Prostate gland (tissue), 2 donors: ENCODE measurements around the gene DPP10. TPM values are rescaled to one million over a fixed set of nuclear protein-coding genes. Genes with fewer than 3 reads are reported as not detected.

Source experiments
- DNase-seq: peaks from one replicate; pipeline ENCODE4 v3.0.0-alpha.2; 2019; ENCODE audit warnings: low spot score
- H3K27ac ChIP-seq, 2 donors: fragments of 200-600 bp; sonication (generic); 2 replicates each; pipeline ENCODE4 v1.5.1; 2017 to 2019
- H3K27me3 ChIP-seq: fragments of 200-600 bp; sonication (generic); replicated peaks from 2 replicates; pipeline ENCODE4 v1.5.1; 2019; ENCODE audit not compliant: insufficient read depth
- H3K36me3 ChIP-seq, 2 donors: fragments of 200-600 bp; sonication (generic); 1 replicate in 1 of 2; 2 replicates in 1 of 2; pipeline versions ENCODE4 v1.5.1 to v1.8.1; 2017 to 2019
- H3K4me1 ChIP-seq: fragments of 200-600 bp; sonication (generic); replicated peaks from 2 replicates; pipeline ENCODE4 v1.5.1; 2019
- H3K4me3 ChIP-seq, 2 donors: fragments of 200-600 bp; sonication (generic); 2 replicates each; pipeline ENCODE4 v1.5.1; 2017 to 2019
- H3K9me3 ChIP-seq: fragments of 200-600 bp; sonication (generic); 2 replicates; pipeline ENCODE4 v1.5.1; 2017
- POLR2A ChIP-seq: fragments of 450-650 bp; IDR thresholded peaks from one replicate; pipeline ENCODE4 v1.6.1; 2016; ENCODE audit warnings: antibody characterized with exemption, mild to moderate bottlenecking
- POLR2AphosphoS5 ChIP-seq: sonication (generic); formaldehyde crosslinking; IDR thresholded peaks from one replicate; pipeline ENCODE4 v1.6.1; 2017; ENCODE audit warnings: antibody characterized with exemption
- WGBS: methylation state at CpG from one replicate; pipeline ENCODE4 v1.1.5; 2018; 5-methylcytosine and 5-hydroxymethylcytosine counted together
- intact Hi-C: fragments of 100-400 bp; cut with DNase I; formaldehyde crosslinking; loops from one replicate; pipeline ENCODE4 v1.14.2; 2022
- total RNA-seq, 2 donors: library from RNA; depleted of rRNA; stranded (reverse); fragments of >200 nt; gene quantifications; one replicate each; pipeline ENCODE4 v1.1.0, GENCODE V29; 2016
- TF ChIP-seq, protein P1 (sequence below), 4 experiments: fragments of 200-600 bp in 2 of 4; fragments of 450-650 bp in 2 of 4; sonication (generic) in 2 of 4; IDR thresholded peaks; 1 replicate in 3 of 4; 2 replicates in 1 of 4; pipeline ENCODE4 v1.5.1; 2016 to 2019; ENCODE audit warnings: antibody characterized with exemption in 4 of 4, mild to moderate bottlenecking in 2 of 4, moderate library complexity in 2 of 4

DPP10 gene
- total RNA-seq, 2 donors from 2014 or later, result 5.1 TPM; not detected in 1

DNA sequence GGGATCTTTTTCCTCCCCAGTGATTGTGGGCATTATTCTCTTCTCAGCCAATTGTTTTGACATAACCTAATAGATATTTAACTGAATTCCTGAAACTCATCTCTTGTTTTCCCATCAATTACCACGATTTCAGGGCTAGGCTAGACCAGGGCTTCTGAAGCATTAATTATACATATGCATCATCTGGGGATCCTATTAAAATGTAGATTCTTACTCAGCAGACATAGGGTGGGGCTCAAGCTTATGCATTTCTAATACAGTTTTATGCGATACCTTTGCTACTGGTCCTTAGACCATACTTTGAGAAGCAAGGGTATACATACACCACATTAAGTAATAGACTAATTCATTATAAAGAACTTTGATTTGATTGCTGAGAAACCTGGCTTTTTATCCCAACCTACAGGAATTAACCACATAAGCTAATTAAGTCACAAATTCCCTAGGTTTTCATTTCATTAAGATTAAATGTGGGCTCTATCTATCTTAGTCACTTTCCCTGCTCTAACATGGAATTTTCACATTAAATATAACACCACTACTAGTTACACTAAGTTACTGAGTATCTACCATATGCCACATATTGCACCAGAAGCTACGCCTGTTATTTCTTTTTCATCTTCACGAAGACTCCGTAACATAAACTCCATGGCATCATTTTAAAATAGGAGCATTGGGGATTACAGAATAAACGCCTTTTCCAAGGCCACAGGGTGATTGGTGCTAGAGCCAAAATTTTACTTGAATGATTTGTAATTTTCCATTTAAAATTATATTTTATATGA is 417.5 kb downstream of the DPP10 start:
- Histone ChIP-seq H3K27me3 (no peaks in the 10 kb centered on the region), H3K27ac (no peak overlapping the region), H3K4me3 (no peak overlapping the region), H3K36me3 (no peaks in the 10 kb centered on the region), H3K9me3 (no peaks in the 10 kb centered on the region), H3K4me1 (no peaks in the 10 kb centered on the region)
- DNase-seq, result no peak
- 59% methylated on average over 6 of the region's 6 CpGs for WGBS
- TF ChIP-seq POLR2AphosphoS5 (no peak), POLR2A (no peak)
- TF ChIP-seq, protein P1, sequence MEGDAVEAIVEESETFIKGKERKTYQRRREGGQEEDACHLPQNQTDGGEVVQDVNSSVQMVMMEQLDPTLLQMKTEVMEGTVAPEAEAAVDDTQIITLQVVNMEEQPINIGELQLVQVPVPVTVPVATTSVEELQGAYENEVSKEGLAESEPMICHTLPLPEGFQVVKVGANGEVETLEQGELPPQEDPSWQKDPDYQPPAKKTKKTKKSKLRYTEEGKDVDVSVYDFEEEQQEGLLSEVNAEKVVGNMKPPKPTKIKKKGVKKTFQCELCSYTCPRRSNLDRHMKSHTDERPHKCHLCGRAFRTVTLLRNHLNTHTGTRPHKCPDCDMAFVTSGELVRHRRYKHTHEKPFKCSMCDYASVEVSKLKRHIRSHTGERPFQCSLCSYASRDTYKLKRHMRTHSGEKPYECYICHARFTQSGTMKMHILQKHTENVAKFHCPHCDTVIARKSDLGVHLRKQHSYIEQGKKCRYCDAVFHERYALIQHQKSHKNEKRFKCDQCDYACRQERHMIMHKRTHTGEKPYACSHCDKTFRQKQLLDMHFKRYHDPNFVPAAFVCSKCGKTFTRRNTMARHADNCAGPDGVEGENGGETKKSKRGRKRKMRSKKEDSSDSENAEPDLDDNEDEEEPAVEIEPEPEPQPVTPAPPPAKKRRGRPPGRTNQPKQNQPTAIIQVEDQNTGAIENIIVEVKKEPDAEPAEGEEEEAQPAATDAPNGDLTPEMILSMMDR (IDR thresholded peaks at IDR 0.05), result no peak
- intact Hi-C loops, result no loop called here

DNA sequence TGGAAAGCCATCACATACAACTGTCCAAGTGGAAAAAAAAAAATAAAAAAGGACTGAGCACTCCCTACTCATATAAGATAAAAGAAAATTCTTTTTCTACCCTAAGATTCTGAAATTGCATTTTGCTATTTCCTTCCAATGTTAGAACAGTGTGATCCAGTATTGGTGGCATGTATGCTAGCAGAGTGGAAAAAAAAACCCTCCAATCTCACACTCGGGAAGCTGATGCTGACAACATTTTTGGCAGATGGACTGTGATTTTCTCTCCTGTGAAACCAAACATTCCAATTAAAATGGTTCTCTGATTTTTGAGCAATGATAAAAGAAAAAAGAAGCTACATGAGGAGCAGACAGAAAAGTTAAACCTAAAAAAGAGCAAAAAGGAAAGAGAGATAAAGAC is 419.8 kb downstream of the DPP10 start:
- H3K27me3 ChIP-seq, result no peaks in the 10 kb centered on the region
- H3K9me3 ChIP-seq, result no peaks in the 10 kb centered on the region
- TF ChIP-seq POLR2A, result no peak
- no peak for TF ChIP-seq POLR2AphosphoS5
- TF ChIP-seq, protein P1 (IDR thresholded peaks at IDR 0.05), result no peak
- no peaks in the 10 kb centered on the region for H3K36me3 ChIP-seq
- H3K4me3 ChIP-seq, result no peak overlapping the region
- no peak for DNase-seq
- H3K4me1 ChIP-seq, result no peaks in the 10 kb centered on the region
- intact Hi-C loops, result no loop called here
- 48% methylated on average over 1 of the region's 1 CpG for WGBS
- no peak overlapping the region for H3K27ac ChIP-seq

DNA sequence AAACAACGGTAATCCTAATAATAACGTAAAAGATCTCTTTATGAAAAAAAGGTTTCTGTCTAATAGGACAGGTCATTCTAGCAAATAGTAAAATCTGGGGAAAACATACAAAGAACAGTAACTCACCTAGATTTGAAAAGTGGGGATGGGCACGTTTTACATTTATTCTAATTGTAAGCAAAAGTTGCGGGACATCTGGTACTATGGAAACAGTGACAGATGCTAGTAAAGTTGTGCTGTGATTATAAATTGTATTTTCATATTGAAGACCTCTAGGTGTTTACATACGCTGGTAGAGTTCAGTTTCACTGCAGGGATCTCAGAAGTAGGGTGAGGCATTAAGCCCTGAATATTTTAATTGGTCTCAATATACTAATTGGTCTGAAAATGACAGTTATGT is 422.5 kb downstream of the DPP10 start:
- H3K9me3 ChIP-seq, result no peaks in the 10 kb centered on the region
- H3K27me3 ChIP-seq, result no peaks in the 10 kb centered on the region
- no peaks in the 10 kb centered on the region for H3K36me3 ChIP-seq
- H3K27ac ChIP-seq, result no peak overlapping the region
- intact Hi-C loops, result no loop called here
- TF ChIP-seq, protein P1 (IDR thresholded peaks at IDR 0.05), result no peak
- no peak for DNase-seq
- WGBS, result 83% methylated on average over 5 of the region's 5 CpGs
- no peak overlapping the region for H3K4me3 ChIP-seq
- H3K4me1 ChIP-seq, result no peaks in the 10 kb centered on the region

DNA sequence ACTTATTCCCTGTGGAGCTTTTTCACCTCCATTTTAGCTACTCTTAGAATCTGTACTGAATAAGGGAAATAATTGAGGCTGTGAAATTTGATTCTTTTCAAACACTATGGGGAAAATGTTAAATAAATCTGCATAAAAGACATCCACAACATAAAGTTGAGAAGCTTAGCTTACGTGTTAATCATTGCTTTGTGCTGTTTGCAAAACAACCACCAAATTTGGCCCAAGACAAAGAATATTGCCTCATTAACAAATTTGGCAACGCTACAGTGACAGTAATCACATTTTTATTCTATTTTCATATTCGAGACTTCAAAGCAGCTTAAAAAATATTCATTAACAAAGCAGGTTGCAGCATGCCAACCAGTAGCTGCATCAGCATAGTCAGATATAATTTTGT is 437.6 kb downstream of the DPP10 start:
- Histone ChIP-seq H3K9me3 (no peaks in the 10 kb centered on the region), H3K4me1 (no peaks in the 10 kb centered on the region), H3K27me3 (no peaks in the 10 kb centered on the region), H3K36me3 (no peaks in the 10 kb centered on the region), H3K27ac (no peak overlapping the region), H3K4me3 (no peak overlapping the region)
- no peak for DNase-seq
- intact Hi-C loops, result no loop called here
- TF ChIP-seq POLR2A (no peak), POLR2AphosphoS5 (no peak)
- TF ChIP-seq, protein P1 (IDR thresholded peaks at IDR 0.05), result no peak
- WGBS, result 39% methylated on average over 3 of the region's 3 CpGs

DNA sequence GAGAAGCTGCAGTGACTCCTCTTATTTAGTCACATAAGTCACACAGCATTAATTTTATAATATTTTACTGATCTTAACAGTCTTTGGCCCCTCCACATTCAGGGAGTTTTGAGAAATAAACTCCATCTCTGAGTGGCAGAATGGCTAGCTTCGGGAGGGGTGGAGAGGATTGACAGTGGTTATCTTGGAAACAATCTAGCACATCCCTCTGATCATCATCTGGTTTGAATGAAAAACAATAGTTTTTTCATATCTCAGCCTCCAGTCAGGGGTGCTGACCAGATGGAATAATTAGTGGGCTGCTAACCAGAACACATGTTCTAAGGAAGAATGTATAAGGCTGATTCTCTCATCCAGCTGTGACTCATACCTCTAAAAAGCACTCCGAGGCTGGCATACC is 477.5 kb downstream of the DPP10 start:
- H3K36me3 ChIP-seq, result no peaks in the 10 kb centered on the region
- WGBS, result 60% methylated on average over 2 of the region's 2 CpGs
- no peaks in the 10 kb centered on the region for H3K27me3 ChIP-seq
- H3K4me1 ChIP-seq, result no peaks in the 10 kb centered on the region
- intact Hi-C loops, result no loop called here
- no peak overlapping the region for H3K4me3 ChIP-seq
- TF ChIP-seq, protein P1 (IDR thresholded peaks at IDR 0.05), result no peak
- TF ChIP-seq POLR2A (no peak), POLR2AphosphoS5 (no peak)
- H3K9me3 ChIP-seq, result no peaks in the 10 kb centered on the region
- H3K27ac ChIP-seq, result no peak overlapping the region
- DNase-seq, result no peak
